Hematopoietic multipotent progenitor cell treated with erythropoietin and hydrocortisone succinate and interleukin-3 and kit ligand, for 6 days (in vitro differentiated cells): ENCODE results near the gene INTS3.

Source experiments
- DNase-seq: peaks from one replicate; pipeline ENCODE4 v3.0.0-alpha.2; 2015

The INTS3 gene

GRCh38 chr1:153727463-153728304 is at the start of gene INTS3:
Gene INTS3 (plus strand): TSS chr1:153728050. CDS start chr1:153728635, 585 bp downstream.
- DNase-seq = peak; percentile 100

GRCh38 chr1:153678519-153679336 is 49.1 kb upstream of the INTS3 start, which contains the start of gene NPR1:
Gene NPR1 (plus strand): TSS chr1:153678688. CDS start chr1:153679109, 421 bp downstream.
- peak; percentile 61 for DNase-seq

GRCh38 chr1:153679337-153680119 is 48.3 kb upstream of the INTS3 start:
- peak; percentile 47 for DNase-seq

- DNase-seq = no peak
Observed at GRCh38 chr1:153680120-153680403, 47.8 kb upstream of the INTS3 start.

GRCh38 chr1:153682730-153683129 is 45.1 kb upstream of the INTS3 start:
- no peak for DNase-seq

- no peak for DNase-seq
Observed at GRCh38 chr1:153683854-153684253, 44.0 kb upstream of the INTS3 start.

GRCh38 chr1:153684892-153685291 is 43.0 kb upstream of the INTS3 start:
- DNase-seq = no peak

GRCh38 chr1:153685544-153686340 is 42.1 kb upstream of the INTS3 start:
- DNase-seq = no peak

GRCh38 chr1:153687346-153688125 is 40.3 kb upstream of the INTS3 start:
- no peak for DNase-seq

- DNase-seq = no peak
Observed at GRCh38 chr1:153688276-153688675, 39.6 kb upstream of the INTS3 start.

GRCh38 chr1:153688736-153689328 is 39.0 kb upstream of the INTS3 start:
- DNase-seq = no peak

- DNase-seq = no peak
Observed at GRCh38 chr1:153693466-153693865, 34.4 kb upstream of the INTS3 start.

- no peak for DNase-seq
Observed at GRCh38 chr1:153696741-153697140, 31.1 kb upstream of the INTS3 start.

- DNase-seq = peak; percentile 61
Observed at GRCh38 chr1:153697191-153698019, 30.4 kb upstream of the INTS3 start.

GRCh38 chr1:153698020-153698922 is 29.6 kb upstream of the INTS3 start:
- DNase-seq = peak; percentile 83

- DNase-seq = peak; percentile 27
Observed at GRCh38 chr1:153698923-153699714, 28.7 kb upstream of the INTS3 start.

- DNase-seq = no peak
Observed at GRCh38 chr1:153699768-153700167, 28.1 kb upstream of the INTS3 start.

- no peak for DNase-seq
Observed at GRCh38 chr1:153705484-153705883, 22.4 kb upstream of the INTS3 start.
